Midbrain (tissue), 1 donor: ENCODE results near the gene NFIA.
"Not testable (repeated sequence)": the region's sequence is repeated elsewhere in the genome, so short reads cannot be mapped to it uniquely, and the experiment has no call there.

ENCODE experiments used
- DNase-seq: peaks from one replicate; lab custom pipeline; 2025; lab: John Stamatoyannopoulos, UW

The NFIA gene

DNA sequence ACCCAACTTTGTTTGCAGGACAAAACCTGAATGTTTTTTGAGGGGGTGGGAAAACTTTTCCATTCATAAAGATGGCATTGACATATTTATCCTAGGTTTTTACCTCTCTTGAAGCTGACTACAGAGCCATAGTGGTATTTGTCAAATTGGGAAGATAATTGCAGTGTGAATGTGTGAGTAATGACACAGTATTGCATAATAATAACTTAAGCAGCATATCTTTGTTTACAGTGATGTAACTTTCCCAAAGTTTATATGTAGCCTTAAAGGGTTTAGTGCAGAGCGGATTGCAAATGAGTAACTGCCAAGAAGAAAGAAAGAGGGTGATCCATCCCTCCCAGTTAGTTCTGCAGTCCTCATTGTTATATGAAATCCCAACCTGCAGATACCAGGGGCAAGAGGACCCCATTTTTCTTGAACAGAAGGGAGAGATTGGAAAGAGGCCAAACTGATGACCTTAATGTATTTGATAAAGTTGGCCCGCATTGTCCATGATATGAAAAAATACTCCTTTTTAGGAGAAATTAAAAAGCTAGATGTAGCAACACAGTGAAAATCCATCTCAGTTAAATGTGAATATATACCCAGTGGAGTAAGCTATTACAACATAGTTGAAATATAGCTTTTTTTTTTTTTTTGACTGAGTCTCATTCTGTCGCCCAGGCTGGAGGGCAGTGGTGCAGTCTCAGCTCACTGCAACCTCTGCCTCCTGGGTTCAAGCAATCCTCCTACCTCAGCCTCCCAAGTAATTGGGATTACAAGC lies 23.7 kb upstream of the NFIA start:
- DNase-seq: no peak

DNA sequence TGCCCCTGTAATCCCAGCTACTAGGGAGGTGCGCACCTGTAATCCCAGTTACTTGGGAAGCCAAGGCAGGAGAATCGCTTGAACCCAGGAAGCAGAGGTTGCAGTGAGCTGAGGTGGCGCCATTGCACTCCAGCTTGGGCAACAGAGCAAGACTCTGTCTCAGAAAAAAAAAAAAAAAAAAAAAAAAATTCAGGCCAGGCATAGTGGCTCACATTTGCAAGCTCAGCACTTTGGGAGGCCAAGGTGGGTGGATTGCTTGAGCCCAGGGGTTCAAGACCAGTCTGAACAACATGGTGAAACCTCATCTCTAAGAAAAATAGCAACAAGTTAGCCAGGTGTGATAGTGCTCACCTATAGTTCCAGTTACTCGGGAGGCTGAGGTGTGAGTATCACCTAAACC lies 20.8 kb upstream of the NFIA start:
- not testable (repeated sequence) for DNase-seq

DNA sequence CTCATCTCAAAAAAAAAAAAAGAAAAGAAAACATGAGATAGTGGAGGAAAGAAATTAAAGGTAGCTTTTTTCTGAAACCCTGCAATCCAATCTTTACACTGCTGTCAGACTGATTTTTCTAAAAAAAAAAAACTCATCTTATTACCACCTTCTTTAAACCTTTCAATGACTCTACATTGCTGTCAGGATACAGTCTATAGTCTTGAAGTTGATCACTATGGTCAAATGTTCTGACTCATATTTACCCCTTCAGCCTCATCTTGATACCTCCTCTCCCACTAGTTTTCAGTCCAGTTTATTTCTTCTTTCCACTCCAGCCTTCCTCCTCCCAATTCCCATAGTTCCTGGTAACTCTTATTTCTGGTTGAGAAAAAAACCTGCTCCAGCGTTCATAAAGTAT lies 17.7 kb upstream of the NFIA start:
- DNase-seq: no peak

DNA sequence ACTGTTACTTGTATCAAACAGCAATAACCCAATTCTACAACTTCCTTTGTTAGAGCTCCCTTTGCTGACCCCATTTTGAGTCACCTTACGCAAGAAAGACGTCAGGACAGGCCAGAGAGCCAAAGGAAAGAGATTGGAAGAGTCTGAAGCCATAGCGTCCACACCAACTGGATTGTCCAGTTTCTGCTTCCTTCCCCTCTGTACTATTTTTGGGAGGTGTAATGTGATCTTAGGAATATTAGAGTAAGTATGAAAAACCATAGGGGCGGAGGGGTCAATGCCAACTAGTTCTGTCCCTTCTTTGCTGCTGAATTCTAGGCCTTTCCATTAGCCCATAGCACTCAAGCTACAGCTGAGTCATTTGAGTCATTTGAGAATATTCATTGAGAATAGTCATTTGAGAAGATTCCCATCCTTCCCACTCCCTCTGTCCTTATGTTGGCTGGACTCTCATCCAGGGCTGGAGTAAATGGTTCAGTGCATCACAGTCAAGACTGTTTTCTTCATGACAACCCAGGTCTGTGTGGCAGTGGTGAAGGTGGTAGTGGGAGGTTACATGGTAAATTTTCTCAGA lies 14.8 kb upstream of the NFIA start:
- no peak for DNase-seq

DNA sequence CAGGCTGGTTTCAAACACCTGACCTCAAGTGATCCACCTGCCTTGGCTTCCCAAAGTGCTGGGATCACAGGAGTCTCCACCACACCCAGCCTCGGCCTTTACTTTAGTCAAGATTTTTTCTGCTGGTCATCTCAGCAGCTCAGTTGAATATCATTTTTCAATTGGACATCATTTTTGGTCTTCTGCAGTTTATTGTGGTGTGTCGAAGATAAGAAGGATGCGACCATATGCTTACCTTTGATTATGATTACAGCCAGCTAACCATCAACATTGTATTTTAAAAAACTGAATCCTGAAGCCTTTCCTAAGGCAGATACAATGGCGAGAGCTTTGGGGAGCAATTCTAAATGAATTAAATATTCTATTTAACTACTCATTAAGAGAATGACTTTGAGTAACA lies 12.3 kb upstream of the NFIA start:
- DNase-seq: no peak

DNA sequence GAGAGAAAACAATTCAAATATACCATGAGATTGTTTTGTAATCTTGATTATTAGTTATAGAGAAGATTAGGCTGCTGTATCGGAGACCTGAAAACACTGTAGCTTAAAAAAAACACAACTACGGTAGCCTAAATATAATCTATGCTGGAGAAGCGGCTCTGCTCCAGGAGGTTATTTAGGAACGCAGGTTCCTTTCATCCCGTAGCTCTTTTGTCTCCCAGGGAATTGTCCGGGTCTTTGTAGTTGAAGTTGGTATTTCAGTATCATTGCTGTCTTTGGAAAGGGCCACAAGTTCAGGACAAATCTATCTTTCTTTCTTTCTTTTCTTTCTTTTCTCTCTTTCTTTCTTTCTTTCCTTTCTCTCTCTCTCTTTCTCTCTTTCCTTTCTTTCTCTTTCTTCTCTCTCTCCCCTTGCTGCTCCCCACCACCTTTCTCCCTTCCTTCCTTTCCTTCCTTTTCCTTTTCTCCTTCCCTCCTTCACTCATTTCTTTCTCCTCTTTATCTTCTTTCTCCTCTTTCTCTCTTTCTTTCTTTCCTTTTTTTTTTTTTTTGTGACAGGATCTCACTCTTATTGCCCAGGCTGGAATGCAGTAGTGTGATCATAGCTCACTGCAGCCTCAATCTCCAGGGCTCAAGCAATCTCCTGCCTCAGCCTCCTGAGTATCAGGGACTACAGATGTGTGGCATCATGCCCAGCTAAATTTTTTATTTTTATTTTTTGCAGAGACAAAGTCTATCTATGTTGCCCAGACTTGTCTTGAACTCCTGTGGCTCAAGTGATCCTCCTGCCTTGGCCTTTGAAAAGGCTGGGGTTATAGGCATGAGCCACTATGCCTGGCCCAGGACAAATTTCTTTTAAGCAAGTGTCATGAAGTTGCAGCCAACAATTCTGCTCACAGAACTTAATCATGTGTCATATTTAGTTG lies 10.9 kb upstream of the NFIA start:
- no peak for DNase-seq

DNA sequence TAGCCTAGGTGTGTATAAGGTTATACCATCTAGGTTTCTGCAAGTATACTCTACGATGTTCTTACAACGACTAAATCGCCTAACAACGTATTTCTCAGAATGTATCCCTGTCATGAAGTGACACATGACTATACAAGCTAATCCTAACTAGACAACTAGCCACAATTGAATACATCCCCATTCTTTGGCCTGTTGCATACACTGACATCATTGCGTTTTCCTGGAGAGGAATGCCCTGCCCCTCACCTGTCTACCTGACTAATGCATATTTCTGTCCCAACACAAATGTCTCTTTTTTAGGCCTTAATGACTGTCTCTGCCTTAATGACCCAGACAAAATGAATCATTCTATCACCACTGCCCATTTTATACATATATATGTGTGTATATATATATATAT lies 8.5 kb upstream of the NFIA start:
- DNase-seq: no peak

DNA sequence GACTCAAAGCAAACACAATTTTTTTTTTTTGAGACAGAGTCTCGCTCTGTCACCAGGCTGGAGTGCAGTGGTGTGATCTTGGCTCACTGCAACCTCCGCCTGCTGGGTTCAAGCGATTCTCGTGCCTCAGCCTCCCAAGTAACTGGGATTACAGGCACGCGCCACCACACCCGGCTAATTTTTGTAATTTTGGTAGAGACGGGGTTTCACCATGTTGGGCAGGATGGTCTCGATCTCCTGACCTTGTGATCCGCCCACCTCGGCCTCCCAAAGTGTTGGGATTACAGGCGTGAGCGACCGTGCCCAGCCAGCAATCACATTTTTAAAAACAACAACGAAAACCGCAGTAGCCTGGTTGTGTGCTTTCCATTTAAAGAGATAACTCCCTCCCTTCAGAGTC lies 6.5 kb upstream of the NFIA start:
- DNase-seq: not testable (repeated sequence)

DNA sequence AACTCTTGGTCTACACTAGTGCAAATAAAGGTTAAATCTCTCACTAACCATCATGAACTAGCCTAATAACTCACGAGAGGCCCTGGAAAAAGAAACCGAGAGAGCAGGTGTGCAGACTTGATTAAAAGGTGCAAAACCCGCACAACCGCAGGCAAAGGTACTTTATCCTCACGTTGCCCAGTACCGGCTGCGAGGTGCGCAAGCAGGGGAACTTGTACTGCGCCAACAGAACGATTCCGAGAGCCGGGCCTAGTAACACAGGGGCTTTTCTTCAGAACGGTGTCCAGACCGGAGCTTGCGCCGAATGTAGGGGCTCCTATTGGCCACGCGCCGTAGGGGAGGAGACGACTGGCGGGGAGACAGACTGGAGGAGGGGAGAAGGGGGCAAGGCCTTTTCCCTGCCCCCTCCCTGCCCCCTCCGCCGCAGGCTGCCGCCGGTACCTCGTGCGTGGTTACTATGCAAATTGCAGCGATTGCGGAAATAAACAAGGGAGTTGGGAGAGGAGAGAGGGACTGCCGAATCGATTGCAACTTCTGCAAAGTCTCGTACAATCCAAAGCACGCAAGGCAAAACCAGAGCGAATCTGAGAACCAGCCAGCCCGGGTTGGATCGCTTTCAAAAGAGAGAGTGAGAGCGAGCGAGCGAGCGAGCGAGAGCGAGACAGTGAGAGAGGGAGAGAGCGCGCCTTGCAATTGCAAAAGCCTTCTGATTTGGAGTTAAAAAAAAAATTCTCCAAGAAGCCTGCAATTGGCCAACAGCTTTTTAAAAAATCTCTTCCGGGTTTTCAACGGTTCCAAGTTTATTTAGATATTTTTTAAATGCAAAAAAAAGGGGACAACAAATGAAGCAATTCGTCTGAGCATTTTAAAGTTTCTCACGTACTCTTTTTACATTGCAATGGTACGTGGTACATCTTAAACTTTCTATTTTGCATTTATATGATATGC lies 5.4 kb upstream of the NFIA start:
- DNase-seq: peak; percentile 88

DNA sequence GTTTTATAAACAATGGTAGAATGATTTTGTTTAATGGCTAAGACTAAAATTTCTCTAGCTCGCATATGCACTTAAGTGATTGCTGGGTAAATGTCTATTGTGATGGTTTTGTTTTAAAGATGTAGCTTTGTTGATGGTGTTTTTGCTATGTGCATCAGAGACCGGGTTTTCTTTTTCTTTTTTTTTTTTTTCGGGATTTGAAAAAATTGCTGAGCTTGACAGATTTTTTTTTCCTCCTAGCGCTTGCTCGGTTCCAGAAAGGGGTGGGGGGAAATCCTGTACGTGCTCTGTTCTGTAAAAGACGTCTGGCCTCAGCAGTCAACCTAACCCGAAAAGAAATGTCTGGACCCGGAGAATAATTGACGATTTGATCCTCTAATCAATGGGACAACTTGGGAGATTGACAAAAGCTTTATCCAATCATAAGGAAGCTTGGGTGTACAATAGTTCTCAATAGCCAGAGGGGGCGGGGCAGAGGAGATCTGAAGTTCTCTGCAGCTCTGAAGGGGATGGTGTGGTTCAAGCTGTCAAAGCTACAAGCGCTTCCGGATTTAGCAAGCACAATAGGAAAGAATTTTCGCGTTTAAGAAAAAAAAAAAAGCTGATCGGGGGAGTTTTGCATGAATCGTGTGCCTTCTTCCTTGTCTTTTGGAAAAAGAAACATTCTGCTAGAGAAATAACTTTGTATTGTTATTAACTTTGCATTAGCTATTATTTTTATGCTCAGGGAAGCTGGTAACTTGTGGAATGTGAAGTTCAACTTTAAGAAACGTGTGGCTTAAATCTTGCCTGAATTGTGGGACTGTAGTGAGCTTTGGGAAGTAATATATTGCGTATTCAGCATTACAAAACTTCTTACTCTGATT lies 4.5 kb upstream of the NFIA start:
- DNase-seq: peak; percentile 96

DNA sequence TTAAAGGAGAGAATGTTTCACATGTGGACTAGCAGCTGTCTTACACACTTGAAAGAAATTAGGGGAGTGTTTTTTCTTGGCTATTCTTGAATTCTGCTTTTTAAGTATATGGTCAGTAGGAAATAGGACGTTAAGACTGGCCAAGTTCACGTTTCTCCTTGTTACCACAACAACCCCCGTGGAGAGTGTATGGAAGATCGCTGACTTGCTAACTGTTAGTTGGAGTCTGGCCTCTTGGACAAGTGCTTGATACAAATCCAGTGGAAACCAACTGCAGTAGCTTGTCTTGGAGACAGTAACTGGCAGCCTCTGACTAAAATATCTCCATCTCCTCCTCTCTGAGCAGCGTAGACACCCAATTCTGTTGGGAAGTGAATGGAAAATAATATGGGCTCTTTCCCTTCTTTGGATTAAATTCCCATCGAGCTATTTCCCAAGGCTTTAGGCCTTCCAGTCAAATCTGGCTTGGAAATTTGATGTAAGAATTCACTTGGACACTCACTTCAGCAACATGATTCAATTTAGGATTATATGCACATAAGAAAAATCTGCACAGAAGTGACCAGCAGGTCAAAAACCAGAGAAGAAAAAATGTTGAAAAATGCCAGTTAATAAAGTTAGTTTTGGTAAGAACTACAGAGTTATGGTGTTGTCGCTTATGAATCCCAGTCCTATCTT lies 3.6 kb upstream of the NFIA start:
- no peak for DNase-seq

DNA sequence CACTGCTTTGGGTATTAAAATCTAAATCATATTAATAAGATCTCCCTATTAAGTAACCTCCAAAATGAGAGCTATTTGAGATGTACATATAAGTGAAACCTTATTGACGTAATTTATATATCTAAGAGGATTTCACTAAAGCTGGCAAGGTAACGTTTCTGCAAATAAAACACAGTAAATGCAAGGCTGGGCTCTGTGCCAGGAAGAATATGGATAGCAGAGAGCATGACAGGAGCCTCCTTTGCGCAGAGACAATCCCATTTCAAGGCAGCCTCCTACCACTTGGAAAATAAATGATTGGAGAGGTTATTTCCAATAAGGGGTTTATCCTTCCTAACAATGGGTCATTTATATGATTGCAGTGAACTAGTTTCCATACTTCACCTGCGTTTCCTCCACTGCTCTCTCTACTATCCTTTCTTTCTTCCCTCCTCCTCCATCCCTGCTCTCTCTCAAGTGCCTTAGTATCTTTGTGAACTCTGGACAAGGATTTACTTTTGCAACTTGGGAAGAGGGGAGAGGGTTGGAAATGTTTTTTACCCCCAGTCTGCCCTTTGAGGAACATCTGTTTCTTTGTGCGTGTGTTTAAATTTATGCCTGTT lies 3.0 kb upstream of the NFIA start:
- DNase-seq: no peak

DNA sequence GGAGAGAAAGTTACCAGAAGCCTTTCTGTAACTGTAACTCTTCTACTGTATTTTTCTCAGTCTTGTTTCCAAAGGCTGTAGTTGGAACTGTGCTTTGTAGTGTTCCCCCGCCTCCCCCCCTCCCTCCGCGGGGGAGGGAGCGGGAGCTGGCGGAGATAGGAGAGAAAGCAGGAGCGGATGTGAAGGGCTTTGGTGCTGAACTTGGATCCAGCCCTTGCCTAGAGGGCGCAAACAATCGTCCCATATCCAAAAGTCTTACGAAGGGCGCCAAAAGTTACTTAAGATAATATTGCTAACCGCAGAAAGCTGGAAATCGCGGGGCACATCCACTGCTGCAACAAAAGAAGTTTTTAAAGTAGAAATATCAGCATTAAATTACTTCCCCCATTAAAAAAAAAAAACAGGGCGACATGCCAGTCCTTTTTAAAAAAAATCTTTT lies 2.4 kb upstream of the NFIA start:
- peak; percentile 87 for DNase-seq

DNA sequence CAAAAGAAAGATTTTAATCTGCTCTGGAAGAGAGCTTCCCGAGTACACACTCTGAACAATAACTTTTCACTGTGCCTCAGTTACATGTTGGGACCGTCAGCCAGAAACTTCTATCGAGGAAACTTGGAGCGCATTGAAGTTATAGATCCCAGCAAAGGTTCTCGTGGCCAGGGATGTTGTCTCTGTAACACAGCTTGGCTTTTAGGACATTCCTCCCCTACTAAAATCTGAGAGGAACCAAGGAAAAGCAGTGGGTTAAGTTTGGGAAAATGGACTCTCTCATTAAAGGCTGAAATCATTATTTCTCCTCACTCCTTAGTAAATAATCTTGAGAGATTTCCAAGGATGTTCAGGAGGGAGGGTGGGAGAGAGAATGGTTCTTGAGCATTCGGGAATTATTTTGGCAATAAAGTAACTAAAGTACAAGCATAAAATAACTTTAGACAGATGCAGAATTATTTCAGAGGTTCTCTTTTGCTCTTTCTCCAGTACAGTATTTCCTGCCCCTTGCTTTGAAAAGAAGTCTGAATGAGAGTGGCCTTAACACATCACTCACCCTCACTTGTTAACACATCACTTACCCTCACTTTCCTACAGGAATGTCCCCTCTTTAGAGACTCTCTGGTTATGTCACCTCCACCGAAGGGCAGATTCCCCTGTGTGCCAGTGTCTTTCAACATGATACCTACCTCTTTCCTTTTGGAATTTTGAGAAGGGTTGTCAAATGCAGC lies 1.8 kb upstream of the NFIA start:
- no peak for DNase-seq

DNA sequence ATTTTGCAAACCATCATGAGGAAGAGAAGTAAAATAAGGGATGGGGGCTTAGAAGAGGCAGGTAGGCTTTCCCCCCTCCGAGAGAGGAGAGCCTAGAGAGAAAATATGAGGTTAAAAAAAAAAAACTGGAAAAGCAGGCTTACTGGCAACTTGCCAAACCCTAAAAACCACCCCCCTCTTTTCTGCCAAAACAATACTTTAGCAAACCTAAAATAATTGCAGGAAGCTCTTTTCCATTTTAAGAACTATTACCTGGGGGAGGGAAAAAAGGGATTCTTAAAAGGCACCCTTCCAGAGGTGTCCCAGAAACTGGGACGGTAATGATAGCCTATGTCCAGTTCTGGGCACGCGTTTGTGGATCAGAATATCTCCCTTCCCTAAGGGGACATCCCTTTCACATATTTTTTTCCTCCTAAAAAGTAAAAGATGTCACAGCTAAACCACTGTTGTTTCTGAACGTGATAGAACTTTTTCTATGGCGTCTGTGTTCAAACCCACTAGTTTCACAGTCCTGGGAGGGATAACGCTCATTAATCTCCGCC lies 1.1 kb upstream of the NFIA start:
- DNase-seq: no peak

DNA sequence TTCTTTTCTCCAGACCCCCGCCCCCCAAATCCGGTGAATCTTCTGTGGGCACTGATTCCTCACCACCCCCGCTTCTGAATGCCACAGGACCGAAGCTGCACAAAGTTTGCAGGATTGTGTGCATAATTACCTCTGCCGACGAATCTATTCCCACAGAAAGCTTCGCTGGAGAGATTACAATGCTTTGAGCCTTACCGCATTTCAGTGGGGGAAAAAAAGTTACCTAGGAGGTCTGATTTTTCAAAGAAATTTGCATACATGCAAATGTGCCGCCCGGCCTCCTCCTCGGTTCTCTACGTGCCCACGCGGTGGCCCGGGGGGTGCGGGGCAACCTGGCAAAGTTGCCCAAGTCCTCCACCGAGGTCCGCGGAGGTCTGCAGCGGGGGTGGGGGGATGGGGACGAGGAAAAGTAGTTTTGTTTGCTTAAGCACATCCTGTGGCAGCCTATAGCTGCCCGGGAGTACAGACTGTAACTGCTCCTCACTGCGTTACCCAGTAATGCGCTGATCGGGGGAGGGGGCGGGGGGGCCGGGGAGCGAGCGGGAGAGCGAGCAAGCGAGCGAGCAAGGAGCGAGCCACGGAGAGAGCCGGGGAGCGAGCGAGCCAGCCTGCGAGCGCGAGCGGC lies 563 bp upstream of the NFIA start:
- no peak for DNase-seq

DNA sequence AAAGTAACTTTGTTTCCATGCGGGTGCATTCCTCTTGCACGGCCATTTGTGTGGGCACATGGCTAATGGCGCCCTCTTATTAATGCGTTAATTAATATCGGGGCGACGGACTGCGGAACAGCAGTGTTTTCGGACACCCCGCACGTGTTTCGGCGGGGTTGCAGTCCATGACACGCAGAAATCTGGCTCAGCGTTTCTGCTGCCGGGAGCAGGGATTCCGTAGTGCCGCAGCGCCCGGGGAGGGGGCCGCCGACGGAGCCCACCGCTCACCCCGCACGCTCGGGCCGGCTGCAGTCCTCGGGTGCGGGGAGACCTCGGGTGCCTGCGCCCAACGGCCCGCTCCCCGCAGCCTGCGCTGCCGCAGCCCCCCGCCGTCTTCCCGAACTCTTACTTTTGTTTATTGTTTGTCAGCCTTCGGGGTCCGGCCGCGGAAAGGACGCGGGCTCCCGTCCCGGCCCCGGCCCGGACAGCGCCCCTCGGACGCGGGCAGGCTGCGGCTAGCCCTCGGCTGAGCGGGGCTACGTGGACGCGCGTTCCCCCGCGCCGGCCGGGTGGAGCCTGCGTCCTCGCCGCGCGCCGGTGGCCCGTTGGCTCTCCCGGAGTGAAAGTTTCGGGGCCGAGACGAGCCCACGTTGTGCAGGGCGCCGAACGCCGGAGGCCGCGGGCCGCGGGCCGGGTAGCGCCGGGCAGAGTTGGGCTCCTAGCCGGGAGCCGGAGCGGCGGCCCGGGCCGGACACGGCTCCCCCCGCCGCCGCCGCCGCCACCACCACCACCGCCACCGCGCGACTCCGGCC lies 849 bp downstream of the NFIA start:
- no peak for DNase-seq
